Stomach (tissue), 4 donors: ENCODE measurements around the gene CPZ.

Source experiments
- POLR2A ChIP-seq, 4 donors: fragments of 450-650 bp; IDR thresholded peaks; one replicate each; pipeline ENCODE4 v1.6.1; 2016; ENCODE audit warnings: antibody characterized with exemption in 4 of 4, control low read depth in 2 of 4, mild to moderate bottlenecking in 1 of 4, moderate library complexity in 1 of 4
- POLR2AphosphoS5 ChIP-seq, 3 donors: sonication (generic); formaldehyde crosslinking; IDR thresholded peaks; one replicate each; pipeline ENCODE4 v1.6.1; 2016; ENCODE audit warnings: antibody characterized with exemption in 3 of 3
- TF ChIP-seq, protein P1 (sequence below), 7 experiments: fragments of 450-650 bp in 4 of 7; fragments of 200-600 bp in 3 of 7; sonication (generic) in 3 of 7; IDR thresholded peaks; one replicate each; pipeline ENCODE4 v1.5.1; 2016 to 2019; ENCODE audit warnings: antibody characterized with exemption in 7 of 7, control low read depth in 2 of 7, mild to moderate bottlenecking in 1 of 7

DNA sequence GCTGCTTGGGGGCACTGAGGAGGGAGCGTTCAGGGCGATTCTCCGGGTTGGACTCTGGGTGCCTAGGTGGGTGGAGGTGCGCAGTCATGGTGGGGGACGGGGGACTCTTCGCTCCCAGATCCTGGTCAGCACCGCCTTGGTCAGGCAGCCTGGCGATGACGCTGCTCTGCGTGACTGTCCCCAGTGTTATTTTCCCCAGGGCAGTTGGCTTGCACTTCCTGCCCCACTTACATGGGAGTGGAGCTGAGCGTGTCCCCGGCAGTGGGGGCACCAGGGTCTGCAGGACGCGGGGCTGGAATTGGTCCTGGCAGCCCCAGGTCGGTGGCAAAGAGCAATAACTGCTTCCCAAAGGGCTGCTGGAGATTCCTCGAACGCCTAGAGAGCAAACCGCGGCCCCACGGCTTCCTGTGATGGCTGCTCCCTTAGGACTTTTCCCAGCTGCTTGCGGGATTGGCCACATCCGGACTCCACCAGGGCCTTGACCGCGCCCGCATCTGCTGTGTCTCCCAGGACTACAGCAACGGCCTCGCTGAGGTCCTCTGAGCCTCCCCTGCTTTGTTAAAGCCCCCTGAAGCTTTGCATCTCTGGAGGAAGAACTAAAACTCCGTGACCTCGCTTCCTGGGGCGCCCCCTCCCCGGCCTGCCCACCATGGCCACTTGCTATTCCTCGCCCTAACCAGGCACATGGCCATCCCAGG lies 47.7 kb upstream of the CPZ start:
- TF ChIP-seq POLR2A (IDR thresholded peaks at IDR 0.05) (no peak), POLR2AphosphoS5 (IDR thresholded peaks at IDR 0.05) (no peak)
- TF ChIP-seq, protein P1, sequence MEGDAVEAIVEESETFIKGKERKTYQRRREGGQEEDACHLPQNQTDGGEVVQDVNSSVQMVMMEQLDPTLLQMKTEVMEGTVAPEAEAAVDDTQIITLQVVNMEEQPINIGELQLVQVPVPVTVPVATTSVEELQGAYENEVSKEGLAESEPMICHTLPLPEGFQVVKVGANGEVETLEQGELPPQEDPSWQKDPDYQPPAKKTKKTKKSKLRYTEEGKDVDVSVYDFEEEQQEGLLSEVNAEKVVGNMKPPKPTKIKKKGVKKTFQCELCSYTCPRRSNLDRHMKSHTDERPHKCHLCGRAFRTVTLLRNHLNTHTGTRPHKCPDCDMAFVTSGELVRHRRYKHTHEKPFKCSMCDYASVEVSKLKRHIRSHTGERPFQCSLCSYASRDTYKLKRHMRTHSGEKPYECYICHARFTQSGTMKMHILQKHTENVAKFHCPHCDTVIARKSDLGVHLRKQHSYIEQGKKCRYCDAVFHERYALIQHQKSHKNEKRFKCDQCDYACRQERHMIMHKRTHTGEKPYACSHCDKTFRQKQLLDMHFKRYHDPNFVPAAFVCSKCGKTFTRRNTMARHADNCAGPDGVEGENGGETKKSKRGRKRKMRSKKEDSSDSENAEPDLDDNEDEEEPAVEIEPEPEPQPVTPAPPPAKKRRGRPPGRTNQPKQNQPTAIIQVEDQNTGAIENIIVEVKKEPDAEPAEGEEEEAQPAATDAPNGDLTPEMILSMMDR (IDR thresholded peaks at IDR 0.05) = no peak
